Dendritic cell treated with granulocyte-macrophage colony-stimulating factor and Interleukin-4, amounts not matched to agents 40 ng/mL and 50 ng/mL, for 4 days (primary cell): ENCODE measurements around the gene MGP.

ENCODE experiments used
- H3K27ac Mint-ChIP-seq: one replicate; pipeline ENCODE4 v1.8.0; 2022; ENCODE audit warnings: mild to moderate bottlenecking, mixed read lengths
- H3K27me3 Mint-ChIP-seq: one replicate; pipeline ENCODE4 v1.8.0; 2022; ENCODE audit warnings: mild to moderate bottlenecking, mixed read lengths
- H3K36me3 Mint-ChIP-seq: one replicate; pipeline ENCODE4 v1.8.0; 2022; ENCODE audit warnings: low read depth, mixed read lengths
- H3K4me1 Mint-ChIP-seq: one replicate; pipeline ENCODE4 v1.8.0; 2022; ENCODE audit warnings: low read depth, mixed read lengths
- H3K4me3 Mint-ChIP-seq: one replicate; pipeline ENCODE4 v1.8.0; 2022; ENCODE audit warnings: mild to moderate bottlenecking, moderate library complexity, mixed read lengths
- H3K9me3 Mint-ChIP-seq: one replicate; pipeline ENCODE4 v1.8.0; 2022; ENCODE audit warnings: mixed read lengths
- intact Hi-C: fragments of 100-400 bp; cut with micrococcal nuclease; formaldehyde crosslinking; loops from one replicate; pipeline ENCODE4 v1.15.0; 2022

Gene MGP

GRCh38 chr12:14868916-14869506 lies 16.6 kb downstream of the MGP start:
- intact Hi-C loops = no loop called here
- no peak overlapping the region for H3K27ac Mint-ChIP-seq
- peaks cover 15% of the 10 kb centered on the region for H3K9me3 Mint-ChIP-seq
- no peaks in the 10 kb centered on the region for H3K4me1 Mint-ChIP-seq
- no peaks in the 10 kb centered on the region for H3K36me3 Mint-ChIP-seq
- H3K27me3 Mint-ChIP-seq = no peaks in the 10 kb centered on the region
- no peak overlapping the region for H3K4me3 Mint-ChIP-seq

- Mint-ChIP-seq H3K27me3 (no peaks in the 10 kb centered on the region), H3K27ac (no peak overlapping the region), H3K36me3 (no peaks in the 10 kb centered on the region), H3K4me3 (no peak overlapping the region), H3K4me1 (peaks cover 13% of the 10 kb centered on the region), H3K9me3 (peaks cover 21% of the 10 kb centered on the region)
- intact Hi-C loops = no loop called here
These were observed 25.2 kb downstream of the MGP start for GRCh38 chr12:14860490-14860889.

- intact Hi-C loops = no loop called here
- Mint-ChIP-seq H3K27ac (no peak overlapping the region), H3K36me3 (no peaks in the 10 kb centered on the region), H3K9me3 (peaks cover 21% of the 10 kb centered on the region), H3K4me1 (peaks cover 13% of the 10 kb centered on the region), H3K4me3 (no peak overlapping the region), H3K27me3 (no peaks in the 10 kb centered on the region)
These were observed 27.1 kb downstream of the MGP start for GRCh38 chr12:14858513-14858912.

- no peaks in the 10 kb centered on the region for H3K36me3 Mint-ChIP-seq
- peaks cover 13% of the 10 kb centered on the region for H3K4me1 Mint-ChIP-seq
- H3K27ac Mint-ChIP-seq = no peak overlapping the region
- H3K4me3 Mint-ChIP-seq = no peak overlapping the region
- peaks cover 8% of the 10 kb centered on the region for H3K9me3 Mint-ChIP-seq
- intact Hi-C loops = no loop called here
- H3K27me3 Mint-ChIP-seq = no peaks in the 10 kb centered on the region
These were observed 31.0 kb downstream of the MGP start for GRCh38 chr12:14854586-14855183.

- Mint-ChIP-seq H3K27me3 (no peaks in the 10 kb centered on the region), H3K36me3 (no peaks in the 10 kb centered on the region), H3K27ac (no peak overlapping the region), H3K9me3 (peaks cover 1% of the 10 kb centered on the region), H3K4me3 (no peak overlapping the region), H3K4me1 (peaks cover 13% of the 10 kb centered on the region)
- intact Hi-C loops = no loop called here
These were observed 31.7 kb downstream of the MGP start for GRCh38 chr12:14853961-14854360.

GRCh38 chr12:14852880-14853279 lies 32.8 kb downstream of the MGP start:
- Mint-ChIP-seq H3K4me3 (no peak overlapping the region), H3K27ac (no peak overlapping the region)

GRCh38 chr12:14850929-14851663 lies 34.6 kb downstream of the MGP start:
- no peaks in the 10 kb centered on the region for H3K36me3 Mint-ChIP-seq
- no peaks in the 10 kb centered on the region for H3K4me1 Mint-ChIP-seq
- no peak overlapping the region for H3K27ac Mint-ChIP-seq
- no peak overlapping the region for H3K4me3 Mint-ChIP-seq
- no peaks in the 10 kb centered on the region for H3K9me3 Mint-ChIP-seq
- intact Hi-C loops = no loop called here
- H3K27me3 Mint-ChIP-seq = no peaks in the 10 kb centered on the region

More at GRCh38 chr12:14852880-14853279, 32.8 kb downstream of the MGP start:
- H3K9me3 Mint-ChIP-seq = no peaks in the 10 kb centered on the region
- peaks cover 5% of the 10 kb centered on the region for H3K4me1 Mint-ChIP-seq
- no peaks in the 10 kb centered on the region for H3K36me3 Mint-ChIP-seq
- H3K27me3 Mint-ChIP-seq = no peaks in the 10 kb centered on the region
- intact Hi-C loops = no loop called here

GRCh38 chr12:14849661-14850060 lies 36.0 kb downstream of the MGP start:
- H3K9me3 Mint-ChIP-seq = no peaks in the 10 kb centered on the region
- H3K4me1 Mint-ChIP-seq = peaks cover 6% of the 10 kb centered on the region
- no peaks in the 10 kb centered on the region for H3K36me3 Mint-ChIP-seq
- H3K27me3 Mint-ChIP-seq = no peaks in the 10 kb centered on the region
- H3K4me3 Mint-ChIP-seq = no peak overlapping the region
- intact Hi-C loops = loop anchor here (5.0 to 10.0 kb wide), 4 partner anchors 93 to 418 kb away; partner anchors contain the start of gene RERG
- H3K27ac Mint-ChIP-seq = no peak overlapping the region

GRCh38 chr12:14846876-14847580 lies 38.6 kb downstream of the MGP start:
- Mint-ChIP-seq H3K9me3 (no peaks in the 10 kb centered on the region), H3K4me1 (peaks cover 6% of the 10 kb centered on the region), H3K36me3 (no peaks in the 10 kb centered on the region), H3K27me3 (no peaks in the 10 kb centered on the region), H3K4me3 (no peak overlapping the region), H3K27ac (no peak overlapping the region)
- intact Hi-C loops = loop anchor here (5.0 to 10.0 kb wide), 4 partner anchors 95 to 420 kb away; partner anchors contain the start of gene RERG

- intact Hi-C loops = loop anchor here (5.0 to 10.0 kb wide), 4 partner anchors 96 to 421 kb away; partner anchors contain the start of gene RERG
- Mint-ChIP-seq H3K4me1 (peaks cover 6% of the 10 kb centered on the region), H3K27me3 (no peaks in the 10 kb centered on the region), H3K36me3 (no peaks in the 10 kb centered on the region), H3K9me3 (no peaks in the 10 kb centered on the region), H3K4me3 (no peak overlapping the region), H3K27ac (no peak overlapping the region)
These were observed 39.5 kb downstream of the MGP start for GRCh38 chr12:14846042-14846587.

GRCh38 chr12:14845350-14845750 lies 40.3 kb downstream of the MGP start:
- Mint-ChIP-seq H3K27ac (peak overlapping the region; percentile 57), H3K36me3 (no peaks in the 10 kb centered on the region), H3K4me3 (no peak overlapping the region), H3K4me1 (peaks cover 6% of the 10 kb centered on the region), H3K9me3 (no peaks in the 10 kb centered on the region), H3K27me3 (no peaks in the 10 kb centered on the region)
- intact Hi-C loops = loop anchor here (1.0 to 10.0 kb wide), 5 partner anchors 97 to 422 kb away; partner anchors contain the start of gene RERG

GRCh38 chr12:14844401-14844800 lies 41.3 kb downstream of the MGP start:
- Mint-ChIP-seq H3K9me3 (no peaks in the 10 kb centered on the region), H3K4me1 (peaks cover 6% of the 10 kb centered on the region), H3K27me3 (no peaks in the 10 kb centered on the region), H3K4me3 (no peak overlapping the region), H3K36me3 (no peaks in the 10 kb centered on the region), H3K27ac (no peak overlapping the region)
- intact Hi-C loops = loop anchor here (10.0 kb wide), 1 partner anchor 380 kb away; the partner anchor contains the start of gene RERG

GRCh38 chr12:14843425-14843887 lies 42.2 kb downstream of the MGP start, which contains the start of gene ART4:
ART4 (minus strand) TSS chr12:14843526; CDS start chr12:14843113, 413 bp downstream.
- H3K36me3 Mint-ChIP-seq = no peaks in the 10 kb centered on the region
- H3K27ac Mint-ChIP-seq = no peak within 1 kb of the TSS
- intact Hi-C loops = loop anchor here (10.0 kb wide), 1 partner anchor 381 kb away; the partner anchor contains the start of gene RERG
- no peaks in the 10 kb centered on the region for H3K9me3 Mint-ChIP-seq
- H3K27me3 Mint-ChIP-seq = no peaks in the 10 kb centered on the region
- H3K4me3 Mint-ChIP-seq = no peak within 1 kb of the TSS
- H3K4me1 Mint-ChIP-seq = peaks cover 6% of the 10 kb centered on the region
